SU-DHL-6 (cell line): ENCODE measurements around the gene GBF1.

ENCODE experiments used
- H2AFZ ChIP-seq: fragments of 200-600 bp; sonication (generic); 2 replicates; pipeline ENCODE4 v1.6.1; 2014; ENCODE audit warnings: low read depth, mild to moderate bottlenecking, moderate library complexity, mixed read lengths, antibody characterized with exemption, low read length; ENCODE audit not compliant: severe bottlenecking
- H3F3A ChIP-seq: fragments of 200-600 bp; shearing (Covaris generic); 2 replicates; pipeline ENCODE4 v1.6.0; 2016; ENCODE audit warnings: antibody characterized with exemption, mild to moderate bottlenecking; ENCODE audit not compliant: insufficient read depth
- H3K27ac ChIP-seq: fragments of 200-600 bp; sonication (generic); 2 replicates; pipeline ENCODE4 v1.5.1; 2016; ENCODE audit warnings: low read depth, mild to moderate bottlenecking, low read length, moderate library complexity, mixed read lengths
- H3K27me3 ChIP-seq: fragments of 200-600 bp; sonication (generic), shearing (Covaris generic); 2 replicates; pipeline ENCODE4 v1.6.0; 2014; ENCODE audit warnings: mild to moderate bottlenecking, low read length
- H3K36me3 ChIP-seq: fragments of 200-600 bp; sonication (generic); 2 replicates; pipeline ENCODE4 v1.6.1; 2014; ENCODE audit warnings: mild to moderate bottlenecking, low read length, mixed read lengths
- H3K4me2 ChIP-seq: fragments of 300-600, 200-600 bp; shearing (Covaris generic), sonication (generic); 2 replicates; pipeline ENCODE4 v1.6.0; 2014; ENCODE audit warnings: low read length, low read depth, mild to moderate bottlenecking; ENCODE audit not compliant: poor library complexity, severe bottlenecking
- H3K4me3 ChIP-seq: fragments of 200-600 bp; sonication (generic); 2 replicates; pipeline ENCODE4 v1.5.1; 2014; ENCODE audit warnings: antibody characterized with exemption, low read length, mild to moderate bottlenecking, mixed read lengths; ENCODE audit not compliant: insufficient read depth, poor library complexity, severe bottlenecking
- H3K79me2 ChIP-seq: fragments of 200-600 bp; sonication (generic); 2 replicates; pipeline ENCODE4 v1.6.1; 2014; ENCODE audit warnings: mild to moderate bottlenecking, low read length, moderate library complexity; ENCODE audit not compliant: insufficient read depth
- H3K9ac ChIP-seq: fragments of 200-600 bp; sonication (generic); 2 replicates; pipeline ENCODE4 v1.7.0; 2014; ENCODE audit warnings: mild to moderate bottlenecking, low read length
- H3K9me2 ChIP-seq: fragments of 200-600 bp; sonication (generic); replicated peaks from 2 replicates; pipeline ENCODE4 v1.6.1; 2014; ENCODE audit warnings: low read length; ENCODE audit not compliant: insufficient read depth
- H3K9me3 ChIP-seq: fragments of 200-600 bp; sonication (generic); 2 replicates; pipeline ENCODE4 v1.6.1; 2014; ENCODE audit warnings: low read length, mixed read lengths; ENCODE audit not compliant: insufficient read depth
- H4K20me1 ChIP-seq: fragments of 200-600 bp; sonication (generic); 2 replicates; pipeline ENCODE4 v1.6.1; 2014; ENCODE audit warnings: low read depth, mild to moderate bottlenecking, antibody characterized with exemption, low read length, moderate library complexity, mixed read lengths
- EZH2phosphoT487 ChIP-seq: fragments of 200-600 bp; sonication (generic), shearing (Covaris generic); conservative IDR thresholded peaks from 2 replicates; pipeline ENCODE4 v1.6.1; 2018; ENCODE audit warnings: mild to moderate bottlenecking, antibody characterized with exemption, low read length, moderate library complexity, mixed read lengths
- TF ChIP-seq, protein P1 (sequence below): fragments of 200-600 bp; sonication (generic); IDR thresholded peaks from one replicate; pipeline ENCODE4 v1.5.1; 2017; ENCODE audit warnings: antibody characterized with exemption, mild to moderate bottlenecking, low read length, moderate library complexity; ENCODE audit not compliant: insufficient read depth, poor library complexity, severe bottlenecking

GBF1 gene

DNA sequence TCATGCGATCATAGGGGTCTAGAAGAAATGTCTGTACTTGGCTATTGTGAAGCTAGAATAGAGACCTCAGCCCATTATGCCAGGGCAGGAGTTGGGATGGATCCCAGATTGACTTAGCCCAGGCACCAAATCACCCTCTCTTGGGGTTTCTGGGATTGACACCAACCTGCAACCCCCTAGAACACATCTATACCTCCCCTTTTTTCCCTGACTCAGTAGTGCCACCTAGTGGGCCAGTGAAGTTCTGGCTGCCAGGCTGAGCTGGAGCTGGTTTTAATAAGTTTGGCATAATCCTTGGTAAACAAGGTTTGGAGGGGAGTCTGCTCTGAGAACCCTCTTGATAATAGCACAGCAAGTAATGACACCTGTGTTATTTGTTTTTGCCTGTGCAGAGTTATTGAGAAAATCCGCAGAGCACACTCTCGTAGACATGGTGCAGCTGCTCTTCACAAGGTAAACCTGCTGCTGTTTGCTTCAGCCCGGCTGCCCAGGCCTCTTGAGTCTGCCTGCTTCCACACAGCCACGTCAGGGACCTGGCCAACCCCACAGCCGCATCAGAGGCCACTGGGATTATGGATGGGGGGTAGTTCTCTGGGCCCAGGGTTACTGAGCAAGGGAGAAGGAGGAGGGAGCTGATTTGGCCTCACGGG is 106.9 kb downstream of the GBF1 start:
- no peaks in the 10 kb centered on the region for H4K20me1 ChIP-seq
- H3K4me3 ChIP-seq: no peak overlapping the region
- H3F3A ChIP-seq: peaks cover 4% of the 10 kb centered on the region; the same call in 1 of the 2 replicates
- no peak overlapping the region for H2AFZ ChIP-seq
- H3K27me3 ChIP-seq: no peaks in the 10 kb centered on the region
- TF ChIP-seq EZH2phosphoT487: no peak
- TF ChIP-seq, protein P1, sequence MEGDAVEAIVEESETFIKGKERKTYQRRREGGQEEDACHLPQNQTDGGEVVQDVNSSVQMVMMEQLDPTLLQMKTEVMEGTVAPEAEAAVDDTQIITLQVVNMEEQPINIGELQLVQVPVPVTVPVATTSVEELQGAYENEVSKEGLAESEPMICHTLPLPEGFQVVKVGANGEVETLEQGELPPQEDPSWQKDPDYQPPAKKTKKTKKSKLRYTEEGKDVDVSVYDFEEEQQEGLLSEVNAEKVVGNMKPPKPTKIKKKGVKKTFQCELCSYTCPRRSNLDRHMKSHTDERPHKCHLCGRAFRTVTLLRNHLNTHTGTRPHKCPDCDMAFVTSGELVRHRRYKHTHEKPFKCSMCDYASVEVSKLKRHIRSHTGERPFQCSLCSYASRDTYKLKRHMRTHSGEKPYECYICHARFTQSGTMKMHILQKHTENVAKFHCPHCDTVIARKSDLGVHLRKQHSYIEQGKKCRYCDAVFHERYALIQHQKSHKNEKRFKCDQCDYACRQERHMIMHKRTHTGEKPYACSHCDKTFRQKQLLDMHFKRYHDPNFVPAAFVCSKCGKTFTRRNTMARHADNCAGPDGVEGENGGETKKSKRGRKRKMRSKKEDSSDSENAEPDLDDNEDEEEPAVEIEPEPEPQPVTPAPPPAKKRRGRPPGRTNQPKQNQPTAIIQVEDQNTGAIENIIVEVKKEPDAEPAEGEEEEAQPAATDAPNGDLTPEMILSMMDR: peak; percentile 97
- no peaks in the 10 kb centered on the region for H3K9me2 ChIP-seq
- H3K9me3 ChIP-seq: no peaks in the 10 kb centered on the region
- no peak overlapping the region for H3K27ac ChIP-seq
- peaks cover 8% of the 10 kb centered on the region; the same call in 1 of the 2 replicates for H3K36me3 ChIP-seq
- H3K4me2 ChIP-seq: no peak overlapping the region
- no peak overlapping the region for H3K9ac ChIP-seq
- no peaks in the 10 kb centered on the region for H3K79me2 ChIP-seq

DNA sequence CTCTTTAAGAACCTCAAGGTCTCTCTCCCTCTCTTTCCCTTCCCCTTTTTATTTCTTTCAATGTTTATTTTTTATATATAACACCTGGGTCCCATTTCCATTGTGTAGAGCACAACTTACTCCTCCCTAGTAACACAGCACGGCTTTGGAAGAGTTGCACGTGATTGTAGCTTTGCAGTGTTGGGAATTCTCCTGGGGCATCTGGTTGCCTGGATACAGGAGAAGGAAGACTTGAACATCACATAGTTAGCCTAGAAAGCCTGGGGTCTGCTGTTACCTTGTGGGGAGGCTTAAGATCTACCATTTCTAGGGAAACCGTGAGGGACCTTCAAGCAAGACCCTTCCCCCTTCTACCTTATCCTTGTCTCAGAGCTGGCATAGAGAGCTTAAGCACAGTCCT is 109.1 kb downstream of the GBF1 start:
- TF ChIP-seq, protein P1: no peak
- no peak for TF ChIP-seq EZH2phosphoT487
- Histone ChIP-seq H3K79me2 (no peaks in the 10 kb centered on the region), H2AFZ (no peak overlapping the region), H3K9ac (no peak overlapping the region), H3K27me3 (no peaks in the 10 kb centered on the region), H3K9me3 (no peaks in the 10 kb centered on the region), H3K4me3 (no peak overlapping the region), H3K36me3 (peaks cover 8% of the 10 kb centered on the region; the same call in 1 of the 2 replicates), H3F3A (peaks cover 4% of the 10 kb centered on the region; the same call in 1 of the 2 replicates), H4K20me1 (no peaks in the 10 kb centered on the region), H3K9me2 (no peaks in the 10 kb centered on the region), H3K4me2 (no peak overlapping the region), H3K27ac (no peak overlapping the region)

DNA sequence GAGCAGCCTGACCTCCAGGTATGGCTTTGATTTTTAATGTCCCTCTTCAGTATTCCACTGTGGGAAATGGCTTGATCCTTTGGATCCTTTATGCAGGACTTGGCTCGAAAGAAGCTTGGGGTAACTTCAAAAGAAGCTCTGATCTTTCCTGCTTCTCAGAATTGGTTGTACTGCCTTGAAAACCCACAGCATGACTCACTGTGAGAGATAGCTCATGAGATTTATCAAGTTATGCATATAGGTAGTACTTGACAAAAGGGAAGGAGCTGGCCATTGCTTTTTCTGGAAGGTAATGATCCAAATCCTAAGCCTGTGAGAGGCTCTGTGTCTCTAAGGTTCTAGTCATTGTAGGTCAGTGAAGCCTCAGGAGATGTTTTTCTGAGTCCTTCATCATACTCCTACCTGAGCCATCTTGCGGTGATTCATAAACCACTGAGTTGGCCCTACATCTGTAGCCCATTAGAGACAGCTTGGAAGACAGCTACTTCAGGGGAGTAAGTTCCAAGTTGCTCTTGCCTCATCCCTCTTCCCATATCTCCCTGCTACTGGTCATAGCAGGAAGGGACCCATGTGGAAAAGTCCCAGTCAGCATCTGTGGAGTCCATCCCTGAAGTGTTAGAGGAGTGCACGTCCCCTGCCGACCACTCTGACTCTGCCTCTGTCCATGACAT is 113.5 kb downstream of the GBF1 start:
- H3K9me2 ChIP-seq: no peaks in the 10 kb centered on the region
- H3K27me3 ChIP-seq: no peaks in the 10 kb centered on the region
- no peaks in the 10 kb centered on the region for H3F3A ChIP-seq
- H4K20me1 ChIP-seq: no peaks in the 10 kb centered on the region
- H3K79me2 ChIP-seq: no peaks in the 10 kb centered on the region
- no peak overlapping the region for H3K4me3 ChIP-seq
- no peak overlapping the region for H3K27ac ChIP-seq
- H3K9ac ChIP-seq: no peak overlapping the region
- H3K9me3 ChIP-seq: no peaks in the 10 kb centered on the region
- TF ChIP-seq, protein P1: no peak
- TF ChIP-seq EZH2phosphoT487: no peak
- no peak overlapping the region for H3K4me2 ChIP-seq
- no peak overlapping the region for H2AFZ ChIP-seq
- no peaks in the 10 kb centered on the region for H3K36me3 ChIP-seq
